GM10248 (cell line): ENCODE data around the gene LIMD2.
A peak's percentile ranks its signal among the peaks of the same experiment; 100 is the strongest.

Source experiments
- CTCF ChIA-PET: fragments of 300-600 bp; sonication (Branson Sonifier 250); formaldehyde crosslinking; extraction: SDS; loops from one replicate; lab custom pipeline; 2021; ENCODE audit warnings: antibody characterized with exemption; lab: Yijun Ruan, JAX
- POLR2A ChIA-PET: fragments of 350-650 bp; sonication (Branson Sonifier 250); formaldehyde crosslinking; extraction: SDS; loops from one replicate; lab custom pipeline; 2020; ENCODE audit warnings: antibody characterized with exemption; lab: Yijun Ruan, JAX
- DNase-seq: peaks from one replicate; pipeline ENCODE4 v3.0.0; 2012; ENCODE audit errors: extremely low spot score
- TF ChIP-seq, protein P1 (sequence below): IDR thresholded peaks from 2 replicates; pipeline ENCODE4 v1.5.1; 2012; ENCODE audit warnings: mild to moderate bottlenecking, low read depth; ENCODE audit errors: extremely low read depth, missing control alignments, control extremely low read depth

LIMD2 gene

DNA sequence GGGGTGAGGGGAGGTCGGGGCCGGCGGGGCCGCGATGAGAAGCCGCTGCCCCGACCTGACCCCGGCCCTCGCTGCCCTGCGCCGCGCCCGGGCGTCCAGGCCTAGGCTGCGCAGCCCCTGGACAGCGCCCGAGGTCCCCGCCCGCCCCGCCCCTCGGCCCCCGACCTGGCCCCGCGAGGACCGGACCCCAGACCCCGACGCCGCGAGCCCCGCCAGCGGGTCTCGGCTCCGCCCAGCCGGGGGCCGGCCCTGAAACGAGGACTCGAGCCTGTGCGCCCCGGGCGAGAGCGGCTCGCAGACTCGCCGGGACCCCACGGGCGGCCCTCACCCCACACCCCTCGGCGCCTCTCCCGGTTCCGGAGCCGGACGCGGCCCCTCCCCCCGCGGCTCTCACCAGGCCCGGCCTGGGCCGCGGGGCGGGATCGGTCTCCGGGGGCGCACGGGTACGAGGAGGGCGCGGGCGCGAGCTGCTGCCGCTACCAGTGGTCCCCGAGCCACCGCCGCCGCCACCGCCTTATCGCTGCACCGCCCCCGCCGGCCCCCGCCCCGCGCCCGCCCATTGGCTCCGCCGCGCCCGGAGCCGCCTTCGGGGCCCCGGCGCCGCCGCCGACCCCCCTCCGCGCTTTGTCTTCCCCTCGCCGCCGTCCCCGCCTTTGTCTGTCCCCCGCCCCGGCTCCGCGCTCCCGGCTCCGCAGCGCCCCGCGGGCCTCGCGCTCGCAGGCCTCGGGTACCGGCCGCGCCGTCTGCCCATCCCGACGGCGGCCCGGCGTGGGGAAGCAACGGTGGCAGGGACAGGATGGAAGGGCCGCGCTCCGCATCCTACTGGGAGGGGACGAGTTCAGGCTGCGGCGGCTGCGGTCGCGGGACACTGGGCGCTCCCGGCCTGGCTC lies at the start of gene LIMD2:
TSS of gene LIMD2 (minus strand) at position 488 of the 890 bp plus-strand sequence. CDS start 827 bp downstream, outside the sequence.
- TF ChIP-seq, protein P1, sequence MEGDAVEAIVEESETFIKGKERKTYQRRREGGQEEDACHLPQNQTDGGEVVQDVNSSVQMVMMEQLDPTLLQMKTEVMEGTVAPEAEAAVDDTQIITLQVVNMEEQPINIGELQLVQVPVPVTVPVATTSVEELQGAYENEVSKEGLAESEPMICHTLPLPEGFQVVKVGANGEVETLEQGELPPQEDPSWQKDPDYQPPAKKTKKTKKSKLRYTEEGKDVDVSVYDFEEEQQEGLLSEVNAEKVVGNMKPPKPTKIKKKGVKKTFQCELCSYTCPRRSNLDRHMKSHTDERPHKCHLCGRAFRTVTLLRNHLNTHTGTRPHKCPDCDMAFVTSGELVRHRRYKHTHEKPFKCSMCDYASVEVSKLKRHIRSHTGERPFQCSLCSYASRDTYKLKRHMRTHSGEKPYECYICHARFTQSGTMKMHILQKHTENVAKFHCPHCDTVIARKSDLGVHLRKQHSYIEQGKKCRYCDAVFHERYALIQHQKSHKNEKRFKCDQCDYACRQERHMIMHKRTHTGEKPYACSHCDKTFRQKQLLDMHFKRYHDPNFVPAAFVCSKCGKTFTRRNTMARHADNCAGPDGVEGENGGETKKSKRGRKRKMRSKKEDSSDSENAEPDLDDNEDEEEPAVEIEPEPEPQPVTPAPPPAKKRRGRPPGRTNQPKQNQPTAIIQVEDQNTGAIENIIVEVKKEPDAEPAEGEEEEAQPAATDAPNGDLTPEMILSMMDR: no peak
- CTCF ChIA-PET: no interaction called here
- peak; percentile 85 for DNase-seq
- POLR2A ChIA-PET: interaction anchor here (1.5 kb wide), 1 partner anchor 14 kb away, joined by 3 read pairs; no protein-coding TSS in a partner anchor

GRCh38 chr17:63741408-63742173 lies 41.7 kb upstream of the LIMD2 start, which contains the start of gene STRADA:
TSS of gene STRADA (minus strand) at chr17:63741799. CDS start at chr17:63728369, 13,430 bp downstream.
- TF ChIP-seq, protein P1: no peak
- POLR2A ChIA-PET: interaction anchor here (0.6 to 1.3 kb wide), 5 partner anchors 9 to 43 kb away, joined by 3 to 6 read pairs (median 3); partner anchors contain the start of genes CCDC47 and DDX42
- DNase-seq: peak; percentile 97
- CTCF ChIA-PET: interaction anchor here (0.9 to 1.5 kb wide), 5 partner anchors 14 to 107 kb away, joined by 3 to 8 read pairs (median 3); partner anchors contain the start of genes CCDC47 and DDX42

DNA sequence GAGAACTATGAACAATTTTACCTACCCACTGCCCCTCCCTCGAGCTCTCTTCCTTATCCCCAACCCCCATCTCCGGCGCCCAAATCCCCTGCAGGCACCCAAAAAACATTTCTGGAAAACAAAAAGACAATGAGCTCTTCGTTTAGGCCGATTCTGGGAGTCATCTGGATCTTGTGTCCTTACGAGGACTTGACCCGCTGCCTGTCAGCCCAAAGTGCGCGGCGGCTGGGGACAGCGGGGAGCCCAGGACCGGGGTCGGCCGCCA lies 41.1 kb upstream of the LIMD2 start:
- ChIA-PET POLR2A (interaction anchor here (0.6 kb wide), 1 partner anchor 28 kb away, joined by 3 read pairs; no protein-coding TSS in a partner anchor), CTCF (interaction anchor here (1.0 to 1.1 kb wide), 2 partner anchors 43 to 94 kb away, joined by 3 read pairs; no protein-coding TSS in a partner anchor)
- no peak for DNase-seq
- TF ChIP-seq, protein P1: no peak

DNA sequence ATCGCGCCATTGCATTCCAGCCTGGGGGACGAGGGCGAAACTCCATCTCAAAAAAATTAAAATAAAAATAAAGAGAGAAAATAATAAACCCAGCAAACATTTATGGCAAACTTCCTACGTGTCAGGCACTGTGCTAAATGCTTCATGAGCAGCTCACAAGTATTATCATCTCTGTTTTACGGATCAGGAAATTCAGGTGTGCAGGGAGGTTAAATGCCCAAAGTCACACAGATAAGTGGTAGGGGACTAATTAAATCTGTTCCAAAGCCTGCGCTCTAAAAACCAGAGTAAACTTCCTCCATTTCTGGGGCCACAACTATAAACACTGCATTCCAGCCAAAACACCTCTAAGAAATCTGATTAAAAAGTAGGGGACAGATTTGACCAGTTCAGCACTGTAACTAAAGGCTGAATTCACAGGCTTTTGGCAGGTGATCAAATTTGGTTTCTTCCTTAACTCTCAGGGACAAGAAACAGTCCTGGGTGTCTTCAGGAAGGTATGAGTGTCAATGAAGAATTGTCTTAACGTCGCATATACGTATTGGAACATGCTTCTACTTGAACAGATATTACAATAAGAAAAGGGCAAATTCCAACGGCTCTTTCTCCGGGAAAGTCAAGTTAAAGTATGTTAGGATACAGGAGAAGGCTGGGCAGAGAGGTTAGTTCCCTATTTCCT lies 40.7 kb upstream of the LIMD2 start:
- ChIA-PET CTCF (interaction anchor here (1.0 to 1.1 kb wide), 2 partner anchors 42 to 94 kb away, joined by 3 read pairs; no protein-coding TSS in a partner anchor), POLR2A (interaction anchor here (0.6 kb wide), 3 partner anchors 9 to 93 kb away, joined by 3 read pairs; no protein-coding TSS in a partner anchor)
- peak; percentile 17 for DNase-seq

DNA sequence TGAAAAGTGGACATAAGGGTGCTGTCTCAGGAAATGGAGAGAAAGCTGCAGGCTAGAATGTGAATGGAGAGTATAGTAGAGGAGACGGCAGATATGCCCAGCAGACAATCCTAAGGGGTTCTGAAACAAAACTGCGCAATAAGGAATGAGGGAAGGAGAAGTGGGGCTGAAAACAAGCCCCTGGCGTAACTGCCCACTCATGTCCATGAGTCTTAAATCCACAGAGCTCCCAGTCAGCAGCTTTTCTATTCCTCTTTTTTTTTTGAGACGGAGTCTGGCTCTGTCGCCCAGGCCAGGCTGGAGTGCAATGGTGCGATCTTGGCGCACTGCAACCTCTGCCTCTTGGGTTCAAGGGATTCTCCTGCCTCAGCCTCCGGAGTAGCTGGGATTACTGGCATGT lies 35.8 kb upstream of the LIMD2 start:
- no peak for DNase-seq
- TF ChIP-seq, protein P1: no peak
- CTCF ChIA-PET: interaction anchor here (1.2 kb wide), 2 partner anchors 14 to 51 kb away, joined by 3 to 4 read pairs; no protein-coding TSS in a partner anchor
- POLR2A ChIA-PET: interaction anchor here (0.7 kb wide), 1 partner anchor 19 kb away, joined by 3 read pairs; no protein-coding TSS in a partner anchor

More for the DNA sequence above, 40.7 kb upstream of the LIMD2 start:
- TF ChIP-seq, protein P1: no peak
